Ovary (tissue), 9 donors: ENCODE measurements around the gene RALB. TPM values are rescaled to one million over a fixed set of nuclear protein-coding genes. Genes with fewer than 3 reads are reported as not detected.

Experiments used
- DNase-seq, 5 donors: peaks; one replicate each; pipeline ENCODE4 v3.0.0-alpha.2; 2019 to 2020
- H3K27ac ChIP-seq, 2 donors: fragments of 200-600 bp; one replicate each; pipeline versions ENCODE4 v1.5.1 to v1.8.0; 2019 to 2022
- H3K27me3 ChIP-seq: fragments of 200-600 bp; one replicate; pipeline ENCODE4 v1.8.0; 2022
- H3K36me3 ChIP-seq: fragments of 200-600 bp; sonication (generic); one replicate; pipeline ENCODE4 v1.5.1; 2019
- H3K4me1 ChIP-seq: one replicate; pipeline ENCODE4 v1.8.1; 2013; ENCODE audit warnings: mild to moderate bottlenecking, moderate library complexity; ENCODE audit not compliant: insufficient read depth
- H3K4me3 ChIP-seq: fragments of 200-600 bp; sonication (generic); one replicate; pipeline ENCODE4 v1.5.1; 2017
- H3K9me3 ChIP-seq, 2 donors: fragments of 200-600 bp in 1 of 2; sonication (generic) in 1 of 2; one replicate each; pipeline versions ENCODE4 v1.5.1 to v1.8.1; 2013 to 2019; ENCODE audit warnings: mild to moderate bottlenecking in 1 of 2, moderate library complexity in 1 of 2
- EP300 ChIP-seq: sonication (generic); formaldehyde crosslinking; IDR thresholded peaks from one replicate; pipeline ENCODE4 v1.6.1; 2017; ENCODE audit warnings: antibody characterized with exemption
- POLR2A ChIP-seq: fragments of 450-650 bp; IDR thresholded peaks from one replicate; pipeline ENCODE4 v1.6.1; 2017; ENCODE audit warnings: antibody characterized with exemption, mild to moderate bottlenecking, moderate library complexity
- WGBS, 3 donors: extraction: QIAGEN DNeasy Blood & Tissue Kit in 1 of 3; methylation state at CpG; one replicate each; pipeline versions ENCODE4 v1.1.5 to v1.1.7; 2013 to 2017; 5-methylcytosine and 5-hydroxymethylcytosine counted together
- intact Hi-C, 4 donors: fragments of 100-400 bp; cut with DNase I; formaldehyde crosslinking; loops; one replicate each; pipeline versions ENCODE4 v1.11.0 to v1.15.1; 2022 to 2023
- polyA plus RNA-seq, 2 donors: library from polyadenylated mRNA; stranded (reverse); fragments of 200-250 nt in 1 of 2; fragments of 350-450 nt in 1 of 2; fragmentation: Illumina TruSeq in 1 of 2; extraction: RNeasy Lipid Tissue Mini Kit (QIAGEN cat#74804) in 1 of 2; gene quantifications; one replicate each; pipeline ENCODE4 v1.2.3, GENCODE V29; 2013 to 2014
- total RNA-seq, 7 donors: library from RNA; depleted of rRNA in 2 of 7; stranded (reverse); fragments of >200 nt in 2 of 7; fragmentation: NEBNext Ultra II Directional in 3 of 7; extraction: Animal tissue kit (Norgen Biotek cat#: 25700) in 3 of 7; gene quantifications; one replicate each; pipeline versions ENCODE4 v1.1.0 to v1.2.4, GENCODE V29; 2016 to 2023
- TF ChIP-seq, protein P1 (sequence below), 3 donors: fragments of 450-650 bp in 2 of 3; fragments of 200-600 bp in 1 of 3; IDR thresholded peaks; one replicate each; pipeline versions ENCODE4 v1.5.1 to v1.8.0; 2016 to 2022; ENCODE audit warnings: antibody characterized with exemption in 3 of 3, mild to moderate bottlenecking in 1 of 3
- donor health status: DM: no; HTN: no; CAD: no; lungs with moderate emphysema.
- donor health status: DM: no; HTN: no; CAD: no.
- donor health status: Bipolar disorder and iron deficiency.
- donor health status: DM: yes; HTN: yes; CAD: no.
- donor health status: DM: no; HTN: no; CAD: no.
- donor health status: DM: yes; HTN: yes; CAD: no.

The RALB gene
- total and polyA plus RNA-seq, 9 donors, result 18.2 to 92.7 (median 34.9) TPM

DNA sequence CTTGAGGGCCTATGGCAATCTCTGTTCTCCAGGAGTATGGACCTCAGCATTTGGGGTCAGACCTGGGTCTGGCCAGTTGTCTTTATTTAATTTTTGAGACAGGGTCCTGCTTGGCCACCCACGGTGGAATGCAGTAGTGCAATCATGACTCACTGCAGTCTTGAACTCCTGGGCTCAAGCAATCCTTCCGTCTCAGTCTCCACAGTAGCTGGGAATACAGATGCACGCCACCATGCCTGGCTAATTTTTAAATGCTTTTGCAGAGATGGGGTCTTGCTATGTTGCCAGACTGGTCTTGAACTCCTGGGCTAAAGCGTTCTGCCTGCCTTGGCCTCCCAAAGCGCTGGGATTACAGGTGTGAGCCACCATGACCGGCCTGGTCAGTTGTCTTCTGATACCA lies 46.9 kb downstream of the RALB start:
- H3K27me3 ChIP-seq, result no peaks in the 10 kb centered on the region
- H3K4me1 ChIP-seq, result no peaks in the 10 kb centered on the region
- intact Hi-C loops, result no loop called here
- H3K4me3 ChIP-seq, result no peak overlapping the region
- 94 to 95% (median 94%) methylated on average over 6 of the region's 6 CpGs for WGBS, 3 donors
- TF ChIP-seq POLR2A (no peak), EP300 (no peak)
- TF ChIP-seq, protein P1, sequence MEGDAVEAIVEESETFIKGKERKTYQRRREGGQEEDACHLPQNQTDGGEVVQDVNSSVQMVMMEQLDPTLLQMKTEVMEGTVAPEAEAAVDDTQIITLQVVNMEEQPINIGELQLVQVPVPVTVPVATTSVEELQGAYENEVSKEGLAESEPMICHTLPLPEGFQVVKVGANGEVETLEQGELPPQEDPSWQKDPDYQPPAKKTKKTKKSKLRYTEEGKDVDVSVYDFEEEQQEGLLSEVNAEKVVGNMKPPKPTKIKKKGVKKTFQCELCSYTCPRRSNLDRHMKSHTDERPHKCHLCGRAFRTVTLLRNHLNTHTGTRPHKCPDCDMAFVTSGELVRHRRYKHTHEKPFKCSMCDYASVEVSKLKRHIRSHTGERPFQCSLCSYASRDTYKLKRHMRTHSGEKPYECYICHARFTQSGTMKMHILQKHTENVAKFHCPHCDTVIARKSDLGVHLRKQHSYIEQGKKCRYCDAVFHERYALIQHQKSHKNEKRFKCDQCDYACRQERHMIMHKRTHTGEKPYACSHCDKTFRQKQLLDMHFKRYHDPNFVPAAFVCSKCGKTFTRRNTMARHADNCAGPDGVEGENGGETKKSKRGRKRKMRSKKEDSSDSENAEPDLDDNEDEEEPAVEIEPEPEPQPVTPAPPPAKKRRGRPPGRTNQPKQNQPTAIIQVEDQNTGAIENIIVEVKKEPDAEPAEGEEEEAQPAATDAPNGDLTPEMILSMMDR (IDR thresholded peaks at IDR 0.05), result no peak
- no peak overlapping the region for H3K27ac ChIP-seq
- H3K36me3 ChIP-seq, result no peaks in the 10 kb centered on the region
- DNase-seq, result no peak
- no peaks in the 10 kb centered on the region for H3K9me3 ChIP-seq

DNA sequence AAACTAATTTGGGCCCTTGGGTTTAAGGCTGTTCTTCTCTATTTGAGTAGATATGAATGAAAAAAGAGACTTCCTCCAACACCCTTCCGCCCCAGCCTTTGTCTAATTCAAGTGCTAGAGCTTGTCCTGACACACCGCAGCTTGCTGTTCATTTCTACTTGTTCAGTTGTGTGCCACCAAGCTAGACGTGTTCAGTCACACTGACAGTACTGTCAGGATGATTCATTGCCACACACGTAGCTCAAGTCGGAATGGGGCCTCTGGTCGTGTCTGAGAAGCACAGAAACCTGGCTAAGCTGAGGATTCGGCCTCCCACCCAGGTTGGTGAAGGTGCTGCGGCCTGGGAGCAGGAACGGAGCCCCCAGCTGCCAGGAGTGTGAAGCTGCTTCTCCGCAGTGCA lies 47.7 kb downstream of the RALB start:
- Histone ChIP-seq H3K4me3 (no peak overlapping the region), H3K9me3 (no peaks in the 10 kb centered on the region), H3K27me3 (no peaks in the 10 kb centered on the region), H3K4me1 (no peaks in the 10 kb centered on the region), H3K27ac (no peak overlapping the region), H3K36me3 (no peaks in the 10 kb centered on the region)
- WGBS, 3 donors, result 83 to 88% (median 87%) methylated on average over 10 of the region's 10 CpGs
- intact Hi-C loops, result no loop called here
- TF ChIP-seq, protein P1 (IDR thresholded peaks at IDR 0.05), result no peak
- no peak for TF ChIP-seq EP300
- DNase-seq, result no peak

DNA sequence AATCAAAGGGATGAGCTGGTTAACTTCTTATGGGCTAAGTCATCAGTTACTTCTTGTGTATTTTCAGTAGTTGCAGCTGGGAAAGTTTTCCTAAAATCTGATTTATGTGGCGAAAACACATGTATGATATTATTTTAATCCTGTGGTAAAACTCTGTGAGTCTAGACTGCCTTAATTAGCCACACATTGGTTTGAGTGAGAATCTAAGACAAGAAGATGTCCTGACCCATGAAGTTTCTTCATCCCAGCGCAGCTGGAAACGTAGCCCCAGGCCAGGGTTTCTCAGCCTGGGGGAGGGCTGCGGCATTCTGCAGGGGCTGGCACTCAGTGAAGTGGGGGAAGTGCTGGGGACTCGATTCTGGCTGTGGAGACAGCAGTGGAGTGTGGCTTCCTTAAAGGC lies 48.6 kb downstream of the RALB start:
- H3K36me3 ChIP-seq, result no peaks in the 10 kb centered on the region
- no peaks in the 10 kb centered on the region for H3K9me3 ChIP-seq
- H3K4me3 ChIP-seq, result no peak overlapping the region
- WGBS, 3 donors, result 95 to 98% (median 96%) methylated on average over 5 of the region's 5 CpGs
- no peaks in the 10 kb centered on the region for H3K4me1 ChIP-seq
- no peak for TF ChIP-seq EP300
- TF ChIP-seq POLR2A, result no peak
- TF ChIP-seq, protein P1 (IDR thresholded peaks at IDR 0.05), result no peak
- no peaks in the 10 kb centered on the region for H3K27me3 ChIP-seq
- DNase-seq, result no peak
- H3K27ac ChIP-seq, result no peak overlapping the region
- intact Hi-C loops, result no loop called here

DNA sequence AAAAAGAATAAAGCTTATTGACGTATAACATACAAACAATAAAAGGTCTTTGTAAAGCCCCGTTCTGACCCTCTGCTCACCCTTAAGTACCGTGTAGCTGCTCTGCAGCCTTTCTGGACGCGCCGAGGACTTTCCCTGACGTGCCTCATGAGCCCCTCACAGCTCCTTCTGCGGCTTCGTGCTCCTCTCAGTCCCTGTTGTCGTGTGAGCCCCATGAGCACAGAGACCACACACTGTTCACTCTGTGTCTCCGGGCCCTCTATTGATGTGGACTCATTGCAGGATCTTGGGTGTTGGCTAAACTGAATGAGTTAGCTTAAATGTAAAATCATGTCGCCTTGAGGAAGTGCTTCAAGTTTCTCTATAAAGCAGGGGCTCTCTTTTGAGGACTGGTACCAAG lies 49.6 kb downstream of the RALB start:
- TF ChIP-seq EP300, result no peak
- no peak for TF ChIP-seq POLR2A
- TF ChIP-seq, protein P1 (IDR thresholded peaks at IDR 0.05), result no peak
- Histone ChIP-seq H3K27ac (no peak overlapping the region), H3K27me3 (no peaks in the 10 kb centered on the region), H3K4me1 (no peaks in the 10 kb centered on the region), H3K4me3 (no peak overlapping the region), H3K36me3 (no peaks in the 10 kb centered on the region), H3K9me3 (no peaks in the 10 kb centered on the region)
- 93 to 98% (median 95%) methylated on average over 12 of the region's 12 CpGs for WGBS, 3 donors
- no peak for DNase-seq
- intact Hi-C loops, result no loop called here

DNA sequence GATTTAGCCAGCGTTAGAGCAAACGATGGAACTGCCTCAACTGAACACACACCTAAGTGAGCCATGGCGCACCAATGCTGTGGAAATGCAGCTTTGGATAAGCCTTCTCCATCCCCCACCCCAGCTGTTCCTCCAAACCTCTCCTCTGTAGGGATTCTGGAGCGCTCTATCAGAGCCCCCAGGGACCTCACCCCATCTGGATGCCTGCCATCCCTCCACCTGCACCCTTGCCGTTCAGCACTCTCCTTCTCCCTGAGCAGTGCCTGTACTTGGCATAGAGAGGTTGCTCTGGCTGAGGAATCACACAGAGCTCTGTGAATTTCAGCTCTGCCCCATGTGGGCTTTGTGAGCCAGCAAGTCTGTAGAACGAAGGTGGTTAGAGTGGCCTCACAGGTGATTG lies 50.5 kb downstream of the RALB start:
- TF ChIP-seq POLR2A (no peak), EP300 (no peak)
- TF ChIP-seq, protein P1 (IDR thresholded peaks at IDR 0.05), result no peak
- H3K36me3 ChIP-seq, result no peaks in the 10 kb centered on the region
- H3K27ac ChIP-seq, result no peak overlapping the region
- intact Hi-C loops, result no loop called here
- H3K4me1 ChIP-seq, result no peaks in the 10 kb centered on the region
- WGBS, 3 donors, result 73 to 79% (median 78%) methylated on average over 6 of the region's 6 CpGs
- no peaks in the 10 kb centered on the region for H3K9me3 ChIP-seq
- H3K4me3 ChIP-seq, result no peak overlapping the region
- no peaks in the 10 kb centered on the region for H3K27me3 ChIP-seq
- no peak for DNase-seq
